ENCODE measurements around the gene ADNP. TPM values are rescaled to one million over a fixed set of nuclear protein-coding genes. Genes with fewer than 3 reads are reported as not detected.
A peak's percentile ranks its signal among the peaks of the same experiment; 100 is the strongest.

ADNP gene
- total RNA-seq, 1 experiment from 2014 or later, result 55.5 TPM

GRCh38 chr20:50953196-50953595 lies 22.0 kb upstream of the ADNP start:
- DNase-seq, result no peak
- Histone ChIP-seq H3K9ac (ENCODE audit: low read length) (no peak overlapping the region), H3K27ac (ENCODE audit: low read length) (no peak overlapping the region), H4K20me1 (ENCODE audit: insufficient read depth, low read depth, low read length) (peaks cover 27% of the 10 kb centered on the region), H3K9me2 (replicated peaks; ENCODE audit: insufficient read depth, low read length) (no peaks in the 10 kb centered on the region), H3K9me3 (ENCODE audit: low read length) (no peaks in the 10 kb centered on the region), H3K79me2 (ENCODE audit: low read length) (peaks cover 94% of the 10 kb centered on the region), H3K4me2 (ENCODE audit: low read depth, low read length, poor library complexity, severe bottlenecking) (no peak overlapping the region), H3K4me3 (ENCODE audit: low read length) (no peak overlapping the region), H3K36me3 (ENCODE audit: insufficient read depth, low read length) (peaks cover 59% of the 10 kb centered on the region; the same call in 1 of the 2 replicates), H2AFZ (ENCODE audit: low read length) (no peak overlapping the region), H3K27me3 (ENCODE audit: low read length) (no peaks in the 10 kb centered on the region), H3K4me1 (ENCODE audit: low read length) (peaks cover 17% of the 10 kb centered on the region)

- H3K4me3 ChIP-seq (ENCODE audit: low read length), result no peak overlapping the region
Observed at GRCh38 chr20:50948132-50948785, 17.0 kb upstream of the ADNP start.

GRCh38 chr20:50943069-50943468 lies 11.8 kb upstream of the ADNP start:
- no peaks in the 10 kb centered on the region for H3K9me3 ChIP-seq (ENCODE audit: low read length)
- H3K27ac ChIP-seq (ENCODE audit: low read length), result no peak overlapping the region
- no peaks in the 10 kb centered on the region; the same call in 1 of the 2 replicates for H4K20me1 ChIP-seq (ENCODE audit: insufficient read depth, low read depth, low read length)
- H3K36me3 ChIP-seq (ENCODE audit: insufficient read depth, low read length), result peaks cover 47% of the 10 kb centered on the region
- H3K79me2 ChIP-seq (ENCODE audit: low read length), result peaks cover 31% of the 10 kb centered on the region
- DNase-seq, result no peak
- no peaks in the 10 kb centered on the region for H3K4me1 ChIP-seq (ENCODE audit: low read length)
- H2AFZ ChIP-seq (ENCODE audit: low read length), result no peak overlapping the region
- H3K4me3 ChIP-seq (ENCODE audit: low read length), result no peak overlapping the region
- H3K9ac ChIP-seq (ENCODE audit: low read length), result no peak overlapping the region
- H3K4me2 ChIP-seq (ENCODE audit: low read depth, low read length, poor library complexity, severe bottlenecking), result no peak overlapping the region
- H3K9me2 ChIP-seq (replicated peaks; ENCODE audit: insufficient read depth, low read length), result no peaks in the 10 kb centered on the region
- H3K27me3 ChIP-seq (ENCODE audit: low read length), result no peaks in the 10 kb centered on the region

More at GRCh38 chr20:50948132-50948785, 17.0 kb upstream of the ADNP start:
- no peak overlapping the region for H3K27ac ChIP-seq (ENCODE audit: low read length)
- H4K20me1 ChIP-seq (ENCODE audit: insufficient read depth, low read depth, low read length), result peaks cover 4% of the 10 kb centered on the region; the same call in 1 of the 2 replicates
- no peak overlapping the region for H2AFZ ChIP-seq (ENCODE audit: low read length)
- H3K9me3 ChIP-seq (ENCODE audit: low read length), result no peaks in the 10 kb centered on the region
- peaks cover 60% of the 10 kb centered on the region for H3K79me2 ChIP-seq (ENCODE audit: low read length)
- H3K9ac ChIP-seq (ENCODE audit: low read length), result no peak overlapping the region
- no peak overlapping the region for H3K4me2 ChIP-seq (ENCODE audit: low read depth, low read length, poor library complexity, severe bottlenecking)
- no peaks in the 10 kb centered on the region for H3K9me2 ChIP-seq (replicated peaks; ENCODE audit: insufficient read depth, low read length)
- peaks cover 66% of the 10 kb centered on the region for H3K36me3 ChIP-seq (ENCODE audit: insufficient read depth, low read length)
- no peaks in the 10 kb centered on the region for H3K27me3 ChIP-seq (ENCODE audit: low read length)
- H3K4me1 ChIP-seq (ENCODE audit: low read length), result no peaks in the 10 kb centered on the region
- no peak for DNase-seq

- Histone ChIP-seq H3K36me3 (ENCODE audit: insufficient read depth, low read length) (peaks cover 38% of the 10 kb centered on the region), H3K4me3 (ENCODE audit: low read length) (no peak overlapping the region), H2AFZ (ENCODE audit: low read length) (no peak overlapping the region), H3K9me3 (ENCODE audit: low read length) (no peaks in the 10 kb centered on the region), H3K9me2 (replicated peaks; ENCODE audit: insufficient read depth, low read length) (no peaks in the 10 kb centered on the region), H3K4me2 (ENCODE audit: low read depth, low read length, poor library complexity, severe bottlenecking) (no peak overlapping the region), H3K27ac (ENCODE audit: low read length) (peak overlapping the region; percentile 61), H3K9ac (ENCODE audit: low read length) (no peak overlapping the region), H4K20me1 (ENCODE audit: insufficient read depth, low read depth, low read length) (peaks cover 7% of the 10 kb centered on the region), H3K27me3 (ENCODE audit: low read length) (no peaks in the 10 kb centered on the region), H3K4me1 (ENCODE audit: low read length) (peaks cover 30% of the 10 kb centered on the region), H3K79me2 (ENCODE audit: low read length) (peaks cover 25% of the 10 kb centered on the region)
- no peak for DNase-seq
Observed at GRCh38 chr20:50933589-50933988, 2.4 kb upstream of the ADNP start.

- Histone ChIP-seq H2AFZ (ENCODE audit: low read length) (no peak overlapping the region), H3K4me3 (ENCODE audit: low read length) (no peak overlapping the region), H3K27me3 (ENCODE audit: low read length) (no peaks in the 10 kb centered on the region), H3K27ac (ENCODE audit: low read length) (peak overlapping the region; percentile 61), H3K4me1 (ENCODE audit: low read length) (peaks cover 38% of the 10 kb centered on the region), H3K4me2 (ENCODE audit: low read depth, low read length, poor library complexity, severe bottlenecking) (no peak overlapping the region), H3K79me2 (ENCODE audit: low read length) (peaks cover 30% of the 10 kb centered on the region), H3K9me2 (replicated peaks; ENCODE audit: insufficient read depth, low read length) (no peaks in the 10 kb centered on the region), H3K9me3 (ENCODE audit: low read length) (no peaks in the 10 kb centered on the region), H4K20me1 (ENCODE audit: insufficient read depth, low read depth, low read length) (peaks cover 15% of the 10 kb centered on the region), H3K9ac (ENCODE audit: low read length) (no peak overlapping the region), H3K36me3 (ENCODE audit: insufficient read depth, low read length) (peaks cover 42% of the 10 kb centered on the region)
- DNase-seq, result no peak
Observed at GRCh38 chr20:50932691-50933280, 1.5 kb upstream of the ADNP start.

GRCh38 chr20:50932016-50932485 lies 814 bp upstream of the ADNP start:
- H3K9me2 ChIP-seq (replicated peaks; ENCODE audit: insufficient read depth, low read length), result no peaks in the 10 kb centered on the region
- peaks cover 22% of the 10 kb centered on the region for H4K20me1 ChIP-seq (ENCODE audit: insufficient read depth, low read depth, low read length)
- peaks cover 45% of the 10 kb centered on the region for H3K4me1 ChIP-seq (ENCODE audit: low read length)
- no peak overlapping the region for H2AFZ ChIP-seq (ENCODE audit: low read length)
- H3K79me2 ChIP-seq (ENCODE audit: low read length), result peaks cover 37% of the 10 kb centered on the region
- peak overlapping the region; percentile 69 for H3K9ac ChIP-seq (ENCODE audit: low read length)
- H3K27ac ChIP-seq (ENCODE audit: low read length), result peak overlapping the region; percentile 61
- H3K27me3 ChIP-seq (ENCODE audit: low read length), result no peaks in the 10 kb centered on the region
- DNase-seq, result no peak
- H3K4me2 ChIP-seq (ENCODE audit: low read depth, low read length, poor library complexity, severe bottlenecking), result peak overlapping the region; percentile 63
- no peaks in the 10 kb centered on the region for H3K9me3 ChIP-seq (ENCODE audit: low read length)
- peak overlapping the region; percentile 60; the same call in 1 of the 2 replicates for H3K4me3 ChIP-seq (ENCODE audit: low read length)
- H3K36me3 ChIP-seq (ENCODE audit: insufficient read depth, low read length), result peaks cover 47% of the 10 kb centered on the region

- peak overlapping the region; percentile 69 for H3K9ac ChIP-seq (ENCODE audit: low read length)
Observed at GRCh38 chr20:50930976-50931305, 296 bp downstream of the ADNP start.

GRCh38 chr20:50930139-50930975 lies 880 bp downstream of the ADNP start:
- H3K9me2 ChIP-seq (replicated peaks; ENCODE audit: insufficient read depth, low read length), result no peaks in the 10 kb centered on the region
- H3K4me1 ChIP-seq (ENCODE audit: low read length), result peaks cover 62% of the 10 kb centered on the region
- no peaks in the 10 kb centered on the region for H3K9me3 ChIP-seq (ENCODE audit: low read length)
- peaks cover 52% of the 10 kb centered on the region for H3K79me2 ChIP-seq (ENCODE audit: low read length)
- H4K20me1 ChIP-seq (ENCODE audit: insufficient read depth, low read depth, low read length), result peaks cover 37% of the 10 kb centered on the region
- peaks cover 57% of the 10 kb centered on the region for H3K36me3 ChIP-seq (ENCODE audit: insufficient read depth, low read length)
- H3K4me2 ChIP-seq (ENCODE audit: low read depth, low read length, poor library complexity, severe bottlenecking), result peak overlapping the region; percentile 91
- H3K27ac ChIP-seq (ENCODE audit: low read length), result peak overlapping the region; percentile 94
- H3K9ac ChIP-seq (ENCODE audit: low read length), result peak overlapping the region; percentile 95
- peak; percentile 68 for DNase-seq
- no peak overlapping the region for H2AFZ ChIP-seq (ENCODE audit: low read length)
- H3K4me3 ChIP-seq (ENCODE audit: low read length), result peak overlapping the region; percentile 89
- H3K27me3 ChIP-seq (ENCODE audit: low read length), result no peaks in the 10 kb centered on the region

More at GRCh38 chr20:50930976-50931305, 296 bp downstream of the ADNP start:
- H4K20me1 ChIP-seq (ENCODE audit: insufficient read depth, low read depth, low read length), result peaks cover 31% of the 10 kb centered on the region
- H3K36me3 ChIP-seq (ENCODE audit: insufficient read depth, low read length), result peaks cover 55% of the 10 kb centered on the region
- peak overlapping the region; percentile 60; the same call in 1 of the 2 replicates for H3K4me3 ChIP-seq (ENCODE audit: low read length)
- H2AFZ ChIP-seq (ENCODE audit: low read length), result no peak overlapping the region
- no peaks in the 10 kb centered on the region for H3K9me3 ChIP-seq (ENCODE audit: low read length)
- H3K27me3 ChIP-seq (ENCODE audit: low read length), result no peaks in the 10 kb centered on the region
- H3K4me1 ChIP-seq (ENCODE audit: low read length), result peaks cover 56% of the 10 kb centered on the region
- H3K79me2 ChIP-seq (ENCODE audit: low read length), result peaks cover 48% of the 10 kb centered on the region
- H3K4me2 ChIP-seq (ENCODE audit: low read depth, low read length, poor library complexity, severe bottlenecking), result no peak overlapping the region
- H3K27ac ChIP-seq (ENCODE audit: low read length), result peak overlapping the region; percentile 61
- no peak for DNase-seq
- no peaks in the 10 kb centered on the region for H3K9me2 ChIP-seq (replicated peaks; ENCODE audit: insufficient read depth, low read length)
